ENCODE measurements around the gene NEO1.

NEO1 gene

GRCh38 chr15:73139744-73140553 is 87.7 kb downstream of the NEO1 start:
- TF ChIP-seq, protein P1, sequence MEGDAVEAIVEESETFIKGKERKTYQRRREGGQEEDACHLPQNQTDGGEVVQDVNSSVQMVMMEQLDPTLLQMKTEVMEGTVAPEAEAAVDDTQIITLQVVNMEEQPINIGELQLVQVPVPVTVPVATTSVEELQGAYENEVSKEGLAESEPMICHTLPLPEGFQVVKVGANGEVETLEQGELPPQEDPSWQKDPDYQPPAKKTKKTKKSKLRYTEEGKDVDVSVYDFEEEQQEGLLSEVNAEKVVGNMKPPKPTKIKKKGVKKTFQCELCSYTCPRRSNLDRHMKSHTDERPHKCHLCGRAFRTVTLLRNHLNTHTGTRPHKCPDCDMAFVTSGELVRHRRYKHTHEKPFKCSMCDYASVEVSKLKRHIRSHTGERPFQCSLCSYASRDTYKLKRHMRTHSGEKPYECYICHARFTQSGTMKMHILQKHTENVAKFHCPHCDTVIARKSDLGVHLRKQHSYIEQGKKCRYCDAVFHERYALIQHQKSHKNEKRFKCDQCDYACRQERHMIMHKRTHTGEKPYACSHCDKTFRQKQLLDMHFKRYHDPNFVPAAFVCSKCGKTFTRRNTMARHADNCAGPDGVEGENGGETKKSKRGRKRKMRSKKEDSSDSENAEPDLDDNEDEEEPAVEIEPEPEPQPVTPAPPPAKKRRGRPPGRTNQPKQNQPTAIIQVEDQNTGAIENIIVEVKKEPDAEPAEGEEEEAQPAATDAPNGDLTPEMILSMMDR (IDR thresholded peaks at IDR 0.05; ENCODE audit: low read depth, low read length) = no peak
- DNase-seq (ENCODE audit: extremely low read depth, low read depth) = no peak

- DNase-seq (ENCODE audit: extremely low read depth, low read depth) = no peak
- TF ChIP-seq, protein P1 (IDR thresholded peaks at IDR 0.05; ENCODE audit: low read depth, low read length) = no peak
Measured at GRCh38 chr15:73141216-73141900, 89.1 kb downstream of the NEO1 start.

- DNase-seq (ENCODE audit: extremely low read depth, low read depth) = no peak
- TF ChIP-seq, protein P1 (IDR thresholded peaks at IDR 0.05; ENCODE audit: low read depth, low read length) = no peak
Measured at GRCh38 chr15:73142802-73143762, 90.8 kb downstream of the NEO1 start.

- TF ChIP-seq, protein P1 (IDR thresholded peaks at IDR 0.05; ENCODE audit: low read depth, low read length) = no peak
- DNase-seq (ENCODE audit: extremely low read depth, low read depth) = no peak
Measured at GRCh38 chr15:73143763-73144155, 91.5 kb downstream of the NEO1 start.

GRCh38 chr15:73146419-73146818 is 94.2 kb downstream of the NEO1 start:
- TF ChIP-seq, protein P1 (IDR thresholded peaks at IDR 0.05; ENCODE audit: low read depth, low read length) = no peak
- DNase-seq (ENCODE audit: extremely low read depth, low read depth) = no peak

- DNase-seq (ENCODE audit: extremely low read depth, low read depth) = no peak
- TF ChIP-seq, protein P1 (IDR thresholded peaks at IDR 0.05; ENCODE audit: low read depth, low read length) = no peak
Measured at GRCh38 chr15:73150831-73151230, 98.6 kb downstream of the NEO1 start.
